ENCODE results near the gene ZNF324. TPM values are rescaled to one million over a fixed set of nuclear protein-coding genes. Genes with fewer than 3 reads are reported as not detected.

ZNF324 gene
- total and polyA plus RNA-seq, 2 of the 13 experiments (the other 11 are each of a cell fraction or from before 2014, with no cell fraction given), result 1.1 to 4.7 TPM

- TF ChIP-seq E2F1 (CRISPR knock-in tag; IDR thresholded peaks at IDR 0.05) (no peak), KLF11 (CRISPR knock-in tag; IDR thresholded peaks at IDR 0.05) (peak; percentile 82; the same call in 1 of the 2 replicates), DPF2 (CRISPR knock-in tag; IDR thresholded peaks at IDR 0.05; ENCODE audit: borderline replicate concordance, low read depth) (no peak), FOSL2 (CRISPR knock-in tag; IDR thresholded peaks at IDR 0.05) (peak; percentile 58), CAMTA2 (CRISPR knock-in tag; IDR thresholded peaks at IDR 0.05; ENCODE audit: borderline replicate concordance) (0 out of 2 replicates have a peak, but pooled peaks have one; percentile 59), ZNF780A (CRISPR knock-in tag; IDR thresholded peaks at IDR 0.05) (no peak), ZNF770 (CRISPR knock-in tag; IDR thresholded peaks at IDR 0.05) (peak; percentile 37), NFYC (CRISPR knock-in tag; IDR thresholded peaks at IDR 0.05) (peak; percentile 66), MIER3 (CRISPR knock-in tag; IDR thresholded peaks at IDR 0.05; ENCODE audit: borderline replicate concordance) (peak; percentile 89; the same call in 1 of the 2 replicates), ZNF292 (CRISPR knock-in tag; IDR thresholded peaks at IDR 0.05; ENCODE audit: borderline replicate concordance, low read depth) (0 out of 2 replicates have a peak, but pooled peaks have one; percentile 19), DNMT1 (CRISPR knock-in tag; IDR thresholded peaks at IDR 0.05) (no peak), ZBTB26 (CRISPR knock-in tag; IDR thresholded peaks at IDR 0.05; ENCODE audit: borderline replicate concordance) (no peak), NFE2L2 (IDR thresholded peaks at IDR 0.05; ENCODE audit: low read length) (no peak), FOXJ3 (CRISPR knock-in tag; IDR thresholded peaks at IDR 0.05; ENCODE audit: borderline replicate concordance) (peak; percentile 66; the same call in 1 of the 2 replicates), SRSF4 (IDR thresholded peaks at IDR 0.05; ENCODE audit: low read depth, low read length, poor library complexity, severe bottlenecking) (no peak), ZNF124 (CRISPR knock-in tag; IDR thresholded peaks at IDR 0.05) (peak; percentile 79), ZNF616 (CRISPR knock-in tag; IDR thresholded peaks at IDR 0.05; ENCODE audit: low read depth) (peak; percentile 3; the same call in 1 of the 2 replicates), JARID2 (CRISPR knock-in tag; IDR thresholded peaks at IDR 0.05; ENCODE audit: insufficient replicate concordance) (peak; percentile 61), ZNF280B (CRISPR knock-in tag; IDR thresholded peaks at IDR 0.05; ENCODE audit: borderline replicate concordance) (peak; percentile 83; the same call in 1 of the 2 replicates), ZNF530 (CRISPR knock-in tag; IDR thresholded peaks at IDR 0.05; ENCODE audit: low read depth) (no peak)
- TF ChIP-seq, protein P1, sequence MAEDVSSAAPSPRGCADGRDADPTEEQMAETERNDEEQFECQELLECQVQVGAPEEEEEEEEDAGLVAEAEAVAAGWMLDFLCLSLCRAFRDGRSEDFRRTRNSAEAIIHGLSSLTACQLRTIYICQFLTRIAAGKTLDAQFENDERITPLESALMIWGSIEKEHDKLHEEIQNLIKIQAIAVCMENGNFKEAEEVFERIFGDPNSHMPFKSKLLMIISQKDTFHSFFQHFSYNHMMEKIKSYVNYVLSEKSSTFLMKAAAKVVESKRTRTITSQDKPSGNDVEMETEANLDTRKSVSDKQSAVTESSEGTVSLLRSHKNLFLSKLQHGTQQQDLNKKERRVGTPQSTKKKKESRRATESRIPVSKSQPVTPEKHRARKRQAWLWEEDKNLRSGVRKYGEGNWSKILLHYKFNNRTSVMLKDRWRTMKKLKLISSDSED (CRISPR knock-in tag; IDR thresholded peaks at IDR 0.05), result no peak
Measured at GRCh38 chr19:58499021-58499927, 32.4 kb downstream of the ZNF324 start (continued).
